HUES6 (cell line): Measurements from ENCODE around the gene POLD1.
"Not testable (repeated sequence)": the region's sequence is repeated elsewhere in the genome, so short reads cannot be mapped to it uniquely, and the experiment has no call there.

Source experiments
- H3K27ac ChIP-seq: 2 replicates; pipeline ENCODE4 v1.7.0; 2013; ENCODE audit warnings: low read depth, mild to moderate bottlenecking, low read length, inconsistent platforms
- H3K27me3 ChIP-seq: 2 replicates; pipeline ENCODE4 v1.6.1; 2013; ENCODE audit warnings: low read length; ENCODE audit not compliant: control insufficient read depth, insufficient read depth
- H3K36me3 ChIP-seq: 2 replicates; pipeline ENCODE4 v1.6.1; 2013; ENCODE audit warnings: low read length; ENCODE audit not compliant: control insufficient read depth, insufficient read depth
- H3K4me1 ChIP-seq: 2 replicates; pipeline ENCODE4 v1.6.1; 2013; ENCODE audit warnings: low read length; ENCODE audit not compliant: control insufficient read depth, insufficient read depth
- H3K4me3 ChIP-seq: 2 replicates; pipeline ENCODE4 v1.5.1; 2013; ENCODE audit warnings: low read depth, low read length
- H3K9ac ChIP-seq: one replicate; pipeline ENCODE4 v1.6.1; 2013; ENCODE audit warnings: mild to moderate bottlenecking, low read length
- H3K9me3 ChIP-seq: 2 replicates; pipeline ENCODE4 v1.6.1; 2013; ENCODE audit warnings: low read depth, low read length; ENCODE audit not compliant: control insufficient read depth, insufficient read depth

POLD1 gene

GRCh38 chr19:50432221-50433028 is 48.3 kb downstream of the POLD1 start, which contains the start of gene MYBPC2:
TSS of gene MYBPC2 (plus strand) at chr19:50432892. CDS start at chr19:50432954, 62 bp downstream.
- Histone ChIP-seq H3K4me3 (peak within 1 kb of the TSS; percentile 62), H3K9ac (peak within 1 kb of the TSS; percentile 59), H3K27ac (peak within 1 kb of the TSS; percentile 31; the same call in 1 of the 2 replicates), H3K9me3 (no peaks in the 10 kb centered on the region), H3K36me3 (no peaks in the 10 kb centered on the region), H3K4me1 (peaks cover 31% of the 10 kb centered on the region), H3K27me3 (peaks cover 33% of the 10 kb centered on the region)

DNA sequence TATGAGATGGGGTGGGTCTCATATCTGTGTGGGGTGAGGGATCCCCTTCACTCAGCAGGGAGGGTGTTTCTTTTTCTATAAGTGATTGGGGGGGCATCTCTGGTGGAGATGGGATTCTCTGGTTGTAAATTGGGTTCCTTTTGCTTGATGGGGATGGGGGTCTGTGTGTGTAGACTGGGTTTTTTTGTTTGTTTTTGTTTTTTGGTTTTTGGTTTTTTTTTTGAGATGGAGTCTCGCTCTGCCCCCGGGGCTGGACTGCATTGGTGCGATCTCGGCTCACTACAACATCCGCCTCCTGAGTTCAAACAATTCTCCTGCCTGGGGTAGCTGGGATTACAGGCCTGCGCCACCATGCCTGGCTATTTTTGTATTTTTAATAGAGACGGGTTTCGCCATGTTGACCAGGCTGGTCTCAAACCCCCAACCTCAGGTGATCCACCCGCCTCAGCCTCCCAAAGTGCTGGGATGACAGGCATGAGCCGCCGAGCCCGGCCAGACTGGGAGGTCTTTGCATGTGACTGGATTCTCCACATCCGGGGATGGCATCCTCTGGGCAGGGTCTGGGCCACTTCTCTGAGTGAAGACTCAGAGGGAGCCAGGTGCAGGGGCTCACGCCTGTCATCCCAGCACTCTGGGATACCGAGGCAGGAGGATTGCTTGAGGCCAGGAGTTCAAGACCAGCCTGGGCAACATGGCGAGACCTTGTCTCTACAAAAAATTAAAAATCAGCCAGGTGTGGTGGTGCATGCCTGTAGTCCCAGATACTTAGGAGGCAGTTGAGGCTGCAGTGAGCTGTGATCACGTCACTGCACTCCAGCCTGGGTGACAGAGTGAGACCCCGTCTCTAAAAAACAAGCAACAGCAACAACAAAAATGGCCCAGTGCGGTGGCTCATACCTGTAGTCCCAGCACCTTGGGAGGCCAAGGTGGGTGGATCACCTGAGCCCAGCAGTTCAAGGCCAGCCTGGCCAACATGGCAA is 49.3 kb downstream of the POLD1 start:
- H3K9me3 ChIP-seq, result no peaks in the 10 kb centered on the region
- H3K4me1 ChIP-seq, result peaks cover 26% of the 10 kb centered on the region
- H3K36me3 ChIP-seq, result no peaks in the 10 kb centered on the region
- H3K4me3 ChIP-seq, result peak overlapping the region; percentile 62; the same call in 1 of the 2 replicates
- H3K27me3 ChIP-seq, result peaks cover 35% of the 10 kb centered on the region
- no peak overlapping the region for H3K9ac ChIP-seq
- no peak overlapping the region for H3K27ac ChIP-seq

DNA sequence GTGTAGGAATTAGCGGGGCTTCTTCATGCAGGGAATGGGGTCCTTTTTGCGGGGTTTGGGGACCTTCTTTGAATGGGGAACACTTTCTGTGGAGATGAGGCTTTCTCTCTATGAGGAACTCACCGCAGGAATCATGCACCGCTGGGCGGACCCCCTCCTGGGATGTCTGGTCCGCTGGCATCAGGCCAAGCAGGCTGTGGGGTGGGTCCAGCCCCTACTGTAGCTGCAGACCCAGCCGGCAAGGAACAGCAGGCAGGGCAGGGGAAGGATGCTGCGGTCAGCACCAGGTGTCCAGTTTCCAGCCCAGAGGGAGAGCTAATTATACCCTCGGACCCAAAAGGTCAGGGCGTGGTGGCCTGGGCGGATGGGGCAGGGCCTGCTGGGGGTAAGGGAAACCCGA is 50.4 kb downstream of the POLD1 start:
- Histone ChIP-seq H3K36me3 (no peaks in the 10 kb centered on the region), H3K9ac (no peak overlapping the region), H3K27me3 (peaks cover 26% of the 10 kb centered on the region), H3K9me3 (no peaks in the 10 kb centered on the region), H3K4me1 (peaks cover 23% of the 10 kb centered on the region), H3K27ac (no peak overlapping the region), H3K4me3 (no peak overlapping the region)

DNA sequence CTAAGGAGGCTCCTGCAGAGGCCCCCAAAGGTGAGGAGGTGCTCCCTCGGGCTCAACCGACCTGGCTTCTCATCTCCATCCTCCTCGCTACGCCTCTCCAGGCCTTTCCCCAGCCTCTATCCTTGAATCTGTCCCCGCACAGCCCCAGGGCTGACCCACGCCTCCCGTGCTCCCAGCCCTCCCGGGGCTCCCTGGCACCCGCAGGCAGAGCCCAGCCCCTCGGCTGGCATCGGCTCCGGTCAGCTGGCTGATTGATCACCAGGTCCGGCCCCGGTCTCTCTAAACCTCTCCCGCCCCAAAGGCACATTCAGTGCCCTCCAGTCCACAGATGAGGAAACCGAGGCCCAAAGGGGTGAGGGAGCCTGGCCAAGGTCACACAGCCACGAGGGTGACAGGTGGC is 51.1 kb downstream of the POLD1 start:
- no peak overlapping the region for H3K9ac ChIP-seq

DNA sequence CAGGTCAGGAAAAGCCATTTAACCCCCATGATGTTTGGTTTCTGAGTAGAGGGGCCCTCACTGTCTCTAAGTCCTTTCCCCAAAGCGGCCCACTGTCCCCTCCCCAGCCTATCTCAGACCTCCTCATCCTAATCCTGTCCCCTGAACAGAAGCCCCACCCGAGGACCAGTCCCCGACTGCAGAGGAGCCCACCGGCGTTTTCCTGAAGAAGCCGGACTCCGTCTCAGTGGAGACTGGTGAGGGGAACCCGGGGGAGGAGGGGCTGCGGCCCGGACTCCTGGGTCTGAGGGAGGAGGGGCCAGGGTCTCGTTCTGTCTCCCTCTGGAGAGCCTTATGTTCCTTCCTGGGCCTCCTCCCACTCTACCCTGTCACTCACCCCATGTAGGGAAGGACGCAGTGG is 51.5 kb downstream of the POLD1 start:
- Histone ChIP-seq H3K4me1 (peaks cover 23% of the 10 kb centered on the region), H3K4me3 (no peak overlapping the region), H3K9me3 (no peaks in the 10 kb centered on the region), H3K27me3 (peaks cover 22% of the 10 kb centered on the region), H3K36me3 (no peaks in the 10 kb centered on the region), H3K27ac (no peak overlapping the region), H3K9ac (no peak overlapping the region)

More for the DNA sequence above, 51.1 kb downstream of the POLD1 start:
- H3K27me3 ChIP-seq, result peaks cover 25% of the 10 kb centered on the region
- H3K27ac ChIP-seq, result no peak overlapping the region
- H3K4me1 ChIP-seq, result peaks cover 23% of the 10 kb centered on the region
- H3K9me3 ChIP-seq, result no peaks in the 10 kb centered on the region
- H3K4me3 ChIP-seq, result no peak overlapping the region
- no peaks in the 10 kb centered on the region for H3K36me3 ChIP-seq

GRCh38 chr19:50437862-50438449 is 53.8 kb downstream of the POLD1 start:
- peaks cover 14% of the 10 kb centered on the region; the same call in 1 of the 2 replicates for H3K27me3 ChIP-seq
- H3K4me1 ChIP-seq, result peaks cover 11% of the 10 kb centered on the region
- no peak overlapping the region for H3K27ac ChIP-seq
- H3K9me3 ChIP-seq, result no peaks in the 10 kb centered on the region
- no peak overlapping the region for H3K4me3 ChIP-seq
- no peaks in the 10 kb centered on the region for H3K36me3 ChIP-seq
- H3K9ac ChIP-seq, result no peak overlapping the region

DNA sequence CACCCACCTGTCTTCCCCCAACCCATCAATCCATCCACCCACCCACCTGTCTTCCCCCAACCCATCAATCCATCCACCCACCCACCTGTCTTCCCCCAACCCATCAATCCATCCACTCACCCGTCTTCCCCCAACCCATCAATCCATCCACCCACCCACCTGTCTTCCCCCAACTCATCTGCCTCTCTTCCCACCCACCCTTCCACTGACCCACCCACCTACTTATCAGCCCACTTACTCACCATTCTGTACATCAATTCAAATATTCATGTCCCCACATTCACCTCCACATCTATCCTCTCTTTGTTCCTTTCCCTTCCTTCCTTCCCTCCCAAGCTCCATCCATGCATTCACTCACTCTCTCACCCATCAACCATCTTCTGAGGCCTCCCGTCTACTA is 55.0 kb downstream of the POLD1 start:
- H3K9me3 ChIP-seq, H3K27ac ChIP-seq, H3K4me3 ChIP-seq, H3K36me3 ChIP-seq, H3K9ac ChIP-seq, H3K4me1 ChIP-seq: not testable (repeated sequence)
- peaks cover 13% of the 10 kb centered on the region; the same call in 1 of the 2 replicates for H3K27me3 ChIP-seq

DNA sequence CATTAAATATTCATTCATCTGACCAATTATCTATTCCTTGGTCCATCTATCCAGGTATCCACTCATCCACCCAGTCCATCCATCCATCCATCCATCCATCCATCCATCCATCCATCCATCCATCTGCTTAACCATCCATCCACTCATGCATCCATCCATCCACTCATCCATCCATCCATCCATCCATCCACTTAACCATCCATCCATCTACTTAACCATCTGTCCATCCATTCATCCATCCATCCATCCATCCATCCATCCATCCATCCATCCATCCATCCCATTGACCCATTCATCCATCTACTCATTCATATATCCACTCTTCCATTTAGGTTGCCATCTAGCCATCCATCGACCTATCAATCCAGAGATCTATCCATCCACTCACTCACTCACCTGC is 59.9 kb downstream of the POLD1 start:
- Histone ChIP-seq H3K4me3 (no peak overlapping the region), H3K9me3 (peaks cover 6% of the 10 kb centered on the region; the same call in 1 of the 2 replicates), H3K9ac (no peak overlapping the region), H3K4me1 (no peaks in the 10 kb centered on the region), H3K36me3 (no peaks in the 10 kb centered on the region), H3K27ac (no peak overlapping the region), H3K27me3 (peaks cover 2% of the 10 kb centered on the region; the same call in 1 of the 2 replicates)

GRCh38 chr19:50447053-50447452 is 62.9 kb downstream of the POLD1 start:
- H3K27ac ChIP-seq, result no peak overlapping the region
- peaks cover 6% of the 10 kb centered on the region; the same call in 1 of the 2 replicates for H3K9me3 ChIP-seq
- H3K4me3 ChIP-seq, result no peak overlapping the region
- no peaks in the 10 kb centered on the region for H3K36me3 ChIP-seq
- H3K4me1 ChIP-seq, result 0 out of 2 replicates have a peak, but pooled peaks cover 2% of the 10 kb centered on the region
- H3K9ac ChIP-seq, result no peak overlapping the region
- no peaks in the 10 kb centered on the region; the same call in 1 of the 2 replicates for H3K27me3 ChIP-seq

- H3K27ac ChIP-seq, result no peak overlapping the region
- H3K4me3 ChIP-seq, result no peak overlapping the region
- H3K4me1 ChIP-seq, result 0 out of 2 replicates have a peak, but pooled peaks cover 2% of the 10 kb centered on the region
- peaks cover 6% of the 10 kb centered on the region; the same call in 1 of the 2 replicates for H3K9me3 ChIP-seq
- no peaks in the 10 kb centered on the region; the same call in 1 of the 2 replicates for H3K27me3 ChIP-seq
- no peak overlapping the region for H3K9ac ChIP-seq
- no peaks in the 10 kb centered on the region for H3K36me3 ChIP-seq
Observed at GRCh38 chr19:50447750-50448149, 63.6 kb downstream of the POLD1 start.
